ENCODE measurements around the gene NCCRP1. TPM values are rescaled to one million over a fixed set of nuclear protein-coding genes. Genes with fewer than 3 reads are reported as not detected.

NCCRP1 gene, protein sequence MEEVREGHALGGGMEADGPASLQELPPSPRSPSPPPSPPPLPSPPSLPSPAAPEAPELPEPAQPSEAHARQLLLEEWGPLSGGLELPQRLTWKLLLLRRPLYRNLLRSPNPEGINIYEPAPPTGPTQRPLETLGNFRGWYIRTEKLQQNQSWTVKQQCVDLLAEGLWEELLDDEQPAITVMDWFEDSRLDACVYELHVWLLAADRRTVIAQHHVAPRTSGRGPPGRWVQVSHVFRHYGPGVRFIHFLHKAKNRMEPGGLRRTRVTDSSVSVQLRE
- total RNA-seq: not detected in 2 replicates

GRCh38 chr19:39196860-39197562, at the start of gene NCCRP1:
Gene NCCRP1 (plus strand): TSS chr19:39196964. CDS start chr19:39196983, 19 bp downstream.

DNA sequence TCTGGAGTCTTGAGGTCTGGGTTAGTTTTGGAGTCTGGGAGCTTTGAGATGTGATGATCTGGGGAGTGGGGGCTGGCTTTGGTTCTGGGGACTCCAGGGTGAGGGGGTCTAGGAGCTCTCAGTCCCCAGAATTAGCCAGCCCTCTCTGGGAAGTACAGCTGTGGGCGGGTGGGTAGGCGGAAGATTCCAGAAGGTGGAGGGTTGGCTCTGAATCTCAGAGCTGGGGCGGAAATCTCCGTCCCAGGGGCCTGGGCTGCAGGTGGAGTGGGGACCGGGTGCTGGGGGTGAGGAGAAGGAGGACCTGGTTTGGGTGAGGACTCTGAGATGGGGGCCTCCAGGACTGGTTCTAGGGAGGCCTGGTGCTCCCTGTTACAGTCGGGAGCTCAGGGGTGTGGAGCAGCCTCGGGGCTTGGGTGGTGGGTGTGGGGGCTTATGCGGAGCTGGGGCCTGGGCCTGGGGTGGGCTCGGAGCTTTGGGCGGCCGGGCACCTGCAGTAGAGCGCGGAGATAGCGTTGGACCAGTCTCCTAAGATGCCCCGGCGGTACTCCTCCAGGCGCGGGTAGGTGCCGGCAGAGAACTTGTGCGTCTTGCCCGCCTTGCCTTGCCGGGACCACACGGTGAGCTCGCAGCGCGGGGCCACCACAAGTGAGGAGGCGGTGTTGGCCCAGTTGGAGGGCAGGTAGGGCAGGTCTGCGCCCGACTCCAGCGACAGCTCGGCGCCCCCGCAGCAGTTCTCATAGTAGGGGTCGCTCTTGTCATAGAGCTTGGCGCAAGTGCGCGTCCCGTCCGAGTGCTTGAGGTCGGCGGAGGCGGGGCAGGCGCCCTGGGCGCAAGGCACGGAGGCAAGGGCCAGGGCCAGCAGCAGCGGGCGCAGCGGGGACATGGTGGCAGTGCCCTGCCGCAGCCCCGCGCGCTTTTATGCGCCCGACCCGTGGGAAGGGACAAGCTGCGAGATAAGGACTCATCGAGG, 6.9 kb downstream of the NCCRP1 start, which contains the start of gene SYCN:
TSS of gene SYCN (minus strand) at position 892 of the 970 bp plus-strand sequence. CDS start at position 883, 9 bp downstream.

DNA sequence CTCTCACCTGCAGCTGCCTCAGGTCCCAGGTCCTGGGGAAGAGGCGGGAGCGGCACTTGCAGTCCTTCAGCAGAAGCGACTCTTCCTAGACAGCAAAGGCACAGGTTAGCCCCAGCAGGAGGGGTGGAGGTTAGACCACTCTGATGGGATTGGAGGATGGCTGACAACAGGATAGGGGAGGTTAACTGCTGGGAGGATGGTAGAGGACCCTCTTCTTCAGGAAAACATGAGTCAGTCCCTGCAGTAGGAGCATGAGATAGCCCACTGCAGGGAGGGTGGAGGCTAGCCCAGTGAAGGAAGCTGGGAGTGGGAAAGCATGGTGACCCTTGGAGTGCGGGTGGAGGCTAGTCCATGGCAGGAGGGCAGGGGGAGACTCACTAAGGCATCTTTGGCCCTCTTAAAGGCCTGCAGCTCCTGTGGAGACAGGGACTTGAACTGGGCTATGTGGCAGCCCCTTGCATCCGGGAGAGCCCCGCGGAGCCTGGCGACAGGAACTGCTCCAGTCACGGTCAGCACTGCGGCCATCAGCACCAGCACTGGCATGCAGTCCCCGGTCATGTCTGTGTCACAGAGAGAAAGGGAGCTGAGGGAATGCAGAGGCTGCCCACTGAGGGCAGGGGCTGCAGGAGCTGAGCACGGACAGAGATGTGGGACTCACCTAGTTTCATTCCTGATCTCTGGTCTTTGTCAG, 47.8 kb downstream of the NCCRP1 start, which contains the start of gene IFNL3:
TSS of gene IFNL3 (minus strand) at position 597 of the 691 bp plus-strand sequence. CDS start at position 558, 39 bp downstream.

GRCh38 chr19:39248806-39249205, 52.0 kb downstream of the NCCRP1 start, which contains the start of gene IFNL4:
Gene IFNL4 (minus strand): TSS chr19:39248856.

Other genes starting within 250 kb of the NCCRP1 start
- 24.3 and 39.8 TPM in 2 replicates for gene FBXO17, start 221.2 kb upstream of the NCCRP1 start, total RNA-seq
- 2.1 and 3.4 TPM in 2 replicates for gene FBXO27, start 164.4 kb upstream of the NCCRP1 start, total RNA-seq
- gene ACP7, start 112.6 kb upstream of the NCCRP1 start, total RNA-seq: 0.26 TPM in 1 of 2 replicates, not detected in the other
- 12.0 and 13.6 TPM in 2 replicates for gene PAK4, start 71.2 kb upstream of the NCCRP1 start, total RNA-seq
- gene SYCN, start 7.3 kb downstream of the NCCRP1 start, total RNA-seq: not detected in 2 replicates
- not detected in 2 replicates for gene IFNL3, start 48.0 kb downstream of the NCCRP1 start, total RNA-seq
- not detected in 2 replicates for gene IFNL4, start 51.9 kb downstream of the NCCRP1 start, total RNA-seq
- gene IFNL2, start 71.4 kb downstream of the NCCRP1 start, total RNA-seq: not detected in 2 replicates
- not detected in 2 replicates for gene IFNL1, start 99.4 kb downstream of the NCCRP1 start, total RNA-seq
- 0.91 and 3.5 TPM in 2 replicates for gene LRFN1, start 123.9 kb downstream of the NCCRP1 start, total RNA-seq
- gene GMFG, start 139.1 kb downstream of the NCCRP1 start, total RNA-seq: 8.0 and 15.0 TPM in 2 replicates
- gene SAMD4B, start 145.5 kb downstream of the NCCRP1 start, total RNA-seq: 57.8 and 74.8 TPM in 2 replicates
- 33.0 and 34.6 TPM in 2 replicates for gene PAF1, start 194.1 kb downstream of the NCCRP1 start, total RNA-seq
- gene MED29, start 194.4 kb downstream of the NCCRP1 start, total RNA-seq: 35.6 and 56.0 TPM in 2 replicates
- 19.8 and 64.4 TPM in 2 replicates for gene ZFP36, start 209.9 kb downstream of the NCCRP1 start, total RNA-seq
- 22.0 and 34.3 TPM in 2 replicates for gene PLEKHG2, start 215.7 kb downstream of the NCCRP1 start, total RNA-seq
- 2,275 and 2,629 TPM in 2 replicates for gene RPS16, start 239.0 kb downstream of the NCCRP1 start, total RNA-seq
- 63.7 and 89.2 TPM in 2 replicates for gene SUPT5H, start 248.6 kb downstream of the NCCRP1 start, total RNA-seq

All from epithelial cell of alveolus of lung (primary cell).